ENCODE results near the gene SCAF8.
"Not testable (repeated sequence)": the region's sequence is repeated elsewhere in the genome, so short reads cannot be mapped to it uniquely, and the experiment has no call there.

Gene SCAF8

DNA sequence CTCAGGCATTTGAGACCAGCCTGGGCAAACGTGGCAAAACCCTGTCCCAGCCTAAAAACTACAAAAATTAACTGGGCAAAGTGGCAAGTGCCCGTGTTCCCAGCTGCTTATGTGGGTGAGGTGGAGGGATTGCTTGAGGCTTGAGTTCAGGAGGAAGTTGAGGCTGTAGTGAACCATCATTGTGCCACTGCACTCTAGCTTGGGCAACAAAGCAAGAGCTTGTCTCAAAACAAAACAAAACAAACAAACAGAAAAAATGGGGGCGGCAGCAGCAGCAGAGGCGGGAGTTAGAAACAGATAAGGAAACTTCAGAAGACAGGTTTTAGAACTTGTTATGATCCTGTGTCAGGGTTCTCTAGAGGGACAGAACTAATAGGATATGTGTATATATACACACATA lies 49.0 kb downstream of the SCAF8 start:
- no peak for DNase-seq (ENCODE audit: low spot score)

DNA sequence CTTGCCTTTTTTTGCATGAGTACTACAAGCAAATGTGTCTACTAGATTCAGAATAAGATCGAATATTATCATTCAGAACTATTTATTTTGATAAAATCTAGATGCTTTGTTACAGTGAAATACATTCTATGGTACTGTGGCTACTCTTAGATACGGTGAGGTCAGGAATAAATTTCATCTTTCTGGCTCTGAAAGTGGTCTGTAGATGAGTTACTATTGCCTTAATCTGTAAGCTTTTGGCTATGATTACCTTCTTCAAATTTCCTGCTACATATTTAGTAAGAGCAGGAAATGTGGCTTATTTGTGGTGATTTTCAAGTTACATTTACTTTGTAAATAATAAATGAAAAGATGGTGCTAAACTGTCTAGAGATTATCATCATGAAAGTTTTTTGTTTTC lies 50.0 kb downstream of the SCAF8 start:
- no peak for DNase-seq (ENCODE audit: low spot score)

DNA sequence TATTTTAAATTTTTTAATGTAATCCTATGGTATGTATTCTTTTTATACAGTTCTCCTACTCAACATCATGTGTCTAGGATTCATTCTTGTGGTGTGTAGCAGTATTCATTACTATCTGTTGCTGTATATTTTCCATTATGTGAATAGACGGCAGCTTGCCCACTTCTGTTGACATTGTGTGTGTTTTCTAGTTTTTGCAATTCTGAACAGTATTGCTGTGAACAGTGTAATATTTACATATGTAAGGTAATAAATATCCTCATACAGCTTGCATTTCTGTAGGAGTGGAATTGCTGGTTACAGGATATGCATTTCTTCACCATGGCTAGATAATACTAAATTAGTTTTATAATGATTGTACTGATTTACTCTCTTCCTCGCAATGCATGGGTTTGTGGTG lies 51.9 kb downstream of the SCAF8 start:
- no peak for DNase-seq (ENCODE audit: low spot score)

DNA sequence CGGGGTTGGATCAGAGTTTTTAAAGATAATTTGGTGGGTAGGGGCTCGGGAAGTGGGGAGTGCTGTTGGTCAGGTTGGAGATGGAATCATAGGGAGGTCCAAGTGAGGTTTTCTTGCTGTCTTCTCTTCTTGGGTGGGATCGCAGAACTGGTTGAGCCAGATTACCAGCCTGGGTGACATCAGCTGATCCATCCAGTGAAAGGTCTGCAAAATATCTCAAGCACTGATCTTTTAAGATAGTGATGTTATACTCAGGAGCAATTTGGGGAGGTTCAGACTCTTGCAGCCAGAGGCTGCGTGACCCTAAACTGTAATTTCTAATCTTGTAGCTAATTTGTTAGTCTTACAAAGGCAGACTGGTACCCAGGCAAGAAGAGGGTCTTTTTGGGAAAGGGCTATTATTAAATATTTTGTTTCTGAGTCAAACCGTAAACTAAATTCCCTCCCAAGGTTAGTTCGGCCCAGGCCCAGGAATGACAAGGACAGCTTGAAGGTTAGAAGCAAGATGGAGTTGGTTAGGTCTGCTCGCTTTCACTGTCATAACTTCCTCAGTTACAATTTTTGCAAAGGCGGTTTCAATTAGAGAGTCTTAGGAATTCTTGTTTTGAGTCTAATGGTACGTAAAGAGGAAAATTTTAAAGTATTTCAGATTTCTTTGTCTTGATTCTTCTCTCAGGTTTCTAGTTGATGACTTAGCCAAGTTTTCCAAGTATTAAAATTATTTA lies 53.1 kb downstream of the SCAF8 start:
- DNase-seq (ENCODE audit: low spot score), result no peak

DNA sequence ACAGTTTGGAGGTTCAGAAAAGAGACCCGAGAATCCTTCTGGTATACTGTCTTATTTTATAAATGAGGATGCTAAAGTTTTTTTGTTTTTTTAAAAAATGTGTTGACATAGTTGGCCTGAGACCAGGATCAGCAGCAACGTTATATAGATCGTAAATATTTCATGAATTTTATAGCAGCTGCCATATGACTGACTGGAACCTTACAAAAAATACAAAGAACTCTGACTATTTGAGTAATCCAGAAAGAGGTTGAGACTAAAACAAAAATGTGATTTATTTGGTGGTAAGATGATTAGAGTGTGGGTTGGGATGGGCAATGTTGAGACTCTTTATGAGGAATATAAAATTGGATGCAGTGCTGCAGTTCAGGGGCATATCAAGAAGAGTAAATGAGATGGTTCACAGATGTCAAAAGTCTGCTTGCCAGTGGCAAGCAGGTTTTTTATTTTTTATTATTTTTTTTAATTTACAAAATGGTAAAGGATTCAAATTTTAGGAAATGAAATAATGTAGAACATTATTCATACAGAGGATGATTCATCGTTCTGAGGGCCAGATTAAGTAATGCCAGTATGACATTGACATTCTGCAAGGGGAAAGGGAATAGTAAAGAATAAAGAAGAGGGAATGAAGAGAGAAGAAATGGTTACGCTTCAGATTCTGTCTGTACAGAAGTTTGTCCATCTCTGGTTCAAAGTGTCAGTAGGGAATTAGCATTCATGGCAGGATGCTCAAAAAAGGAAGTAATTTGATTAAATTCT lies 58.5 kb downstream of the SCAF8 start:
- no peak for DNase-seq (ENCODE audit: low spot score)

DNA sequence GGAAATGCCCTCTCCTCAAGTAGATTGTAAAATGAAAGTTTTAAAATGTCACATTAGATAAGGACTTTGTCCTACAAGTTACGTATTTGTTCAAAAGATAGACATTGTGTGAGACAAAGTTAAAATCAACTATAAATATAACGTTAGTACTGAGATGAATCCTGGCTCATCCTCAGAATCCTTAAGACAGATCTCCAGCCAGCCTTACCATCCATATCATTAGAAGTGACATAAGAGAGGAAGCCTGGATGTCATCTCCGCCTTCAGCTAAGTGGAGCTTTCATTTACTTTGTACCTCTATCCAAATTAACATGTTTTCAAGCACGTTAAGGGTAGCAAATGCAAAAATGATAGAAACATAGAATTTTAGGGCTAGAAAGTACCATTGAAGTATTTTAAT lies 59.1 kb downstream of the SCAF8 start:
- no peak for DNase-seq (ENCODE audit: low spot score)

DNA sequence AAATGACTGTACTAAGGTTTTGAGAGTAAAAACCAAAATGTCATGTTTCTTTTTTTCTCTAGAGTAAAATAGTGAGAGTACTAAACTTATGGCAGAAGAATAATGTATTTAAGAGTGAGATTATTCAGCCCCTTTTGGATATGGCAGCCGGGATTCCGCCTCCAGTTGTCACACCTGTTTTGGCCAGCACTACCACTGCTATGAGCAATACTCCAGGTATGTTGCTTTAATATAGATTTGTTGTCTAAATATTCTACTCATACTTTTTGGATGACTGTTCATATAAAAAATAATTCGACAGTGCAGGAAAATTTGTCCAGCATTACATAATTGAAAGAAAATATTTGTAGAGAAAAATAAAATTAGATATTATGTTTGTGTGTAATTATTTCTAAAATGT lies 59.5 kb downstream of the SCAF8 start:
- DNase-seq (ENCODE audit: low spot score), result no peak

DNA sequence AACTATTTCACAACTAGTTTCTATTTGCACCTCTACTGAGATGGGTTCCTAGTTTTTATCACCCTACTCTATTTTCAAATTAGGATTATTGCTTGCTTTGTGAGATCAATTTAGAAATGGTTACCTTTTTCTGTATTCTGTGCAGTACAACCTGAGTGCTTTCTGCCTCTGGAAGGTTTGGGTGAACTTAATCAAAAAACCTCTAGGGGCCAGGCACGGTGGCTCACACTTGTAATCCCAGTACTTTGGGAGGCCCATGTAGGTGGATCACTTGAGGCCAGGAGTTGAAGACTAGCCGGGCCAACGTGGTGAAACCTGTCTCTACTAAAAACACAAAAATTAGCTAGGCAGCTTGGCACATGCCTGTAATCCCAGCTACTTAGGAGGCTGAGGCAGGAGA lies 63.3 kb downstream of the SCAF8 start:
- DNase-seq (ENCODE audit: low spot score), result no peak

DNA sequence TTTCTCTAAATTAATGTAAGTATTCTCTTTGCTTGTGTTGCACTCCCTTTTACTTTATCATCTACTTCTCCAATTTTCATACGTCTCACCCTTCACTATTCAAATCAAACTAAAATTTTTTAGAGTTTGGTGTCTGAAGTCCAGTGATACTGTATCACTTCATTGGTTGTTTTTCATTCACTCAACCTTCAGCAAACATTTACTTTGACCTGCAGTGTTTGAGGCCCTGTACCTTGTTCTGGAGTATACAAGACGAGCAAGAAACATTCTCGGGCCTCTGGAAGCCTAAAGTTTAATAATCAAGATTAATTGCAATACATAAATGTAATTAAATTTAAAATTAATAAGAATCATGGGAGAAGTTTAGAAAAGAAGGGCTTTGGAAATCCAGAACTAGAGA lies 64.6 kb downstream of the SCAF8 start:
- DNase-seq (ENCODE audit: low spot score), result no peak

DNA sequence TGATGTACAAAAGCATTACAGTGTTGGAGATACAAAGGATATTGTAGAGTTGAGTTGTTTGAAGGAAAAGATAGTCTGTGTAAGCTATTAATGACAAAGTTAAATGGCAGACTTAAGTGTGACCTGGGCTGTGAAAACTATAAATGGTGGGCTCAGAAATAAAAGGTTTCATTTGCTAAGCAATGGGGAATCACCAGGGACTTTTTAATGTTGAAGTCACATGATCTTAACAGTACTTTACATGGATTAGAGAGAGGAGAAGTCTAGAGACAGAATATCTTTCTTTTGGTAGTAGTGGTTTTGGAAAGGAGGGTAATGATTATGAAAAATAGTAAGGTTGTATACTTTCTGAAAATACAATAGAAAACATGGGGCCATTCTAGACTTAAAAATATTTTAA lies 67.1 kb downstream of the SCAF8 start:
- DNase-seq (ENCODE audit: low spot score), result no peak

DNA sequence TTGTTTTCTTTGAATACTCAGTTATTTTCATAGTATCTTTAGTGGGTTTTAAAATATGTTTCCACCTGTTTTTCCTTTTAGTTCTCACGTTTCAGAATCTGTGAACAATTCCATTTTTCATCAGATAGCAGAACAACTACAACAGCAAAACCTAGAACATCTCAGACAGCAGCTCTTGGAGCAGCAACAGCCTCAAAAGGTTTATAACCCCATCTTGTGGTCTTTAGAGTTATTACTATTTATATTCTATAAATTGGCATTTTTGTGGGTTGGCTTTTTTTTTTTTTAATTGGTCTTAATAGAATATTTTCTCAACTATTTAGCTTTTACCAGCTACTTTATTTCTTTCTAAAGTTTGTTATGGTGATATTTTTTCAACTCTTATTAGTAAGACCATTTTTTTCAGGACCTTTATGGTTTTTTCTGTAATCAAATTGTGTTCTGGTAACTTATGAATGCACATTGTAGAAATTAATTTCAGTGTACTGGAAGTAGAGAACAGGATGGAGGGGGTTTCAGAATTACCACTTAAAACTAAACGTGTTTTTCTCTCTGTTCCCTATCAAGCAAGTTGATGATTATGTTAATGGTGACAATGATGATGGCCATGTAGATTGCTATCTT lies 72.2 kb downstream of the SCAF8 start:
- DNase-seq (ENCODE audit: low spot score), result peak; percentile 42

DNA sequence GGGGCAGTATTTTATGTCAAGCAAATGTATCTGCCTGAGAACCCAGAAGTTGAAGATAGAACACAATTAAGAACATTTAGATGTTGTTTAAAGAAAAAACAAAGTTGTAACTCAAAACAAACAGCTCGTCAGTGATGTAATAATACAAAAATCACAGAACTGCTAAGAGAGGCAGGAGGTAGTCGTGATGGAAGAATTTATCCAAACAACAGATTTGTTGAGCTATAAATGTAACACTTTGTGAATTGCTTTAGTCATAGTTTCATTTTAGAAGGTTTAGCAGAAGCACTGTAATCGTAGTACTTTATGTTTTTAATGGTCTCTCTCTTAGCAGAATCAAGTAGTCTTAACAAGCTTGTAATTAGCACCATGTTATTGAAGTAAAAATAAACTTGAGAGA lies 73.6 kb downstream of the SCAF8 start:
- DNase-seq (ENCODE audit: low spot score), result no peak

DNA sequence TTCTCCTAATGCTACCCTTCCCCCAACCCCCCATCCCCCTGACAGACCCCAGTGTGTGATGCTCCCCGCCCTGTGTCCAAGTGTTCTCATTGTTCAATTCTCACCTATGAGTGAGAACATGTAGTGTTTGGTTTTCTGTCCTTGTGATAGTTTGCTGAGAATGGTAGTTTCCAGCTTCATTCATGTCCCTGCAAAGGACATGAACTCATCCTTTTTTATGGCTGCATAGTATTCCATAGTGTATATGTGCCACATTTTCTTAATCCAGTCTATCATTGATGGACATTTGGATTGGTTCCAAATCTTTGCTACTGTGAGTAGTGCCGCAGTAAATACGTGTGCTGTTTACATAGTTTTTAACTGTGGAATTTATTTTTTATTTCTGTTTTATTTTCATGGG lies 78.4 kb downstream of the SCAF8 start:
- DNase-seq (ENCODE audit: low spot score), result not testable (repeated sequence)

DNA sequence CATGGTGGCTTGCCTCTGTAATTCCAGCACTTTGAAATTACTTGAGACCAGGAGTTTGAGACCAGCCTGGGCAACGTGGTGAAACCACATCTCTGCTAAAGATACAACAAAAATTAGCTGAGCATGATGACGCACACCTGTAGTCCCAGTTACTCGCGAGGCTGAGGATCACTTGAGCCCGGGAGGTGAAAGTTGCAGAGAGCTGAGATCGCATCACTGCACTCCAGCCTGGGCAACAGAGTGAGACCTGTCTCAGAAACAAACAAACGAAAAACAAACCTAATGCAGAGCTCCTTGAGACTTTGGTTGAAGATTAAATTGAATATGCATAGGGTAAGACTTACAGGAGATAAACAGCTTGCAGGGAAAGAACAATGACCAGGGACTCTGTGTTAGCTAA lies 80.8 kb downstream of the SCAF8 start:
- DNase-seq (ENCODE audit: low spot score), result no peak

DNA sequence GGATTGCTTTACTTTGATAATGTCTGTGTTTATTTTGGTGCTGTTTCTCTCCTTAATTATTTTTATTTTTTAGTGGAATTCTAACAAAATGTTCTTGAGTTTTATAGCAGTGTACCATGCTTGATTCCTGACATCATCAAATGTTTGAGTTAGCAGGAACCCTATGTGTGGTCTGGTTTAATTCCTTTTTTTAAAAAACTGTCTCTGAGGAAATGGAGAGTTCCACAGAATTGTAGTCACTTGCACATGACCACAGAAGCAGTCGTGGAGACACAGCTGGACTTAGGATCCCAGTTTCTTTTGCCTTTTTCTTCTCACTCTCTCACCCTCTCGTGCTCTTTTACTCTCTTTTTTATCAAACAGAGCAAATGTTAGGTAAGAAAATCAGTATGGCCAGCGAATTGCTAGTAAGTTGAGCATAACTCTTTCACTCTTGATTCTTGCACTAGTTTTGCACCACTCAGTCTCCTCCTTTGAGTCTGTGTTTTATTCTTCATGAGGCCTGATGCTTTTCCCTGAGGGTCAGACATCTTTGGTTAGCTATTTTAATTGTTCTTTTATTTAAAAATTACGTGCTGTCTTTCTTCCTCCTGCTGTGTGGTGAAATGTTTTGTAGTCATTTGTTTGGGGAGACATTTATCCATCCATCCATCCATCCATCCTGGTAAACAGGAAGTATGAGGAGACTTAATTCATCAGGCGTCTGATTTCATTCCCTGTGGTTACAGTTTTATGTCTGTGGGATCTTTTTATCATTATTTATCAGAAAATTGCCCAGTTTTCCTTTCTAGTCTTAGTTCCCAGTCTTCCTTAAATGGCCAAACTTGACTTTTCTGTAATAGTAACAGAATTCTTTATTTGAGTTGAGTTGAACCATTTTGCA lies 83.0 kb downstream of the SCAF8 start:
- no peak for DNase-seq (ENCODE audit: low spot score)

DNA sequence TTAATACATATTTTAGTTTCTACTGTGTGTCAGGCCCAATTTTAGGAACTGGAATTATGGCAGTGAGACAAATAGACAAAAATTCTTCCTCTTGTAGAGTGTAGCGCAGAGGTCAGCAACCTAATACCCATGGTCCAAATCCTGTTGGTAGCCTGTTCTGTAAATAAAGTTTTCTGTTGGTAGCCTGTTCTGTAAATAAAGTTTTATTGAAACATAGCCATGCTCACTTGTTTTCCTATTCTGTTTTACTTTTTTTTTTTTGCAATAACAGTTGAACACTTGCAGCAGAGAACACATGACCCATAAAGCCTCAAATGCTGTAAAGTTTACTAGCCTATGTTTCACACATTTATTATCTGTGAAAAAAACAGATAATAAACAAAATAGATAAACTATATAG lies 87.9 kb downstream of the SCAF8 start:
- no peak for DNase-seq (ENCODE audit: low spot score)

DNA sequence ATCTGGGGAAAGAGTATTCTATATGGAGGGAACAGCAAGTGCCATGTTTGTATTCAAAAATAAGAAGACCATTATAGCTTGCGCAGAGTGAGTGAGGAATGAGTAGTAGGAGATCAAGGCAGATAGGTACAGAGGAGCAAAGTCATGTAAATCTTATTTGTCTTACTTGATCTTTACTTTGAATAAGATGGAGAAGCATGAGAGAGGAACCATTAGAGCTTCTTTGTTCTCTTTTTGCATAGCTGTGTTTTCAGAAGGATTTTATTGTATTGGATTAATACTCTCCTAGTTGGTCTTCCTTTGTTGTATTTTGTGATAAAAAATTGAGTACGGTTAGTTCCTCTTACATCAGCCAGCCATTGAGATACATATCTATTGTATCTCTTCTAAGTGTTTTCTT lies 88.4 kb downstream of the SCAF8 start:
- DNase-seq (ENCODE audit: low spot score), result no peak

DNA sequence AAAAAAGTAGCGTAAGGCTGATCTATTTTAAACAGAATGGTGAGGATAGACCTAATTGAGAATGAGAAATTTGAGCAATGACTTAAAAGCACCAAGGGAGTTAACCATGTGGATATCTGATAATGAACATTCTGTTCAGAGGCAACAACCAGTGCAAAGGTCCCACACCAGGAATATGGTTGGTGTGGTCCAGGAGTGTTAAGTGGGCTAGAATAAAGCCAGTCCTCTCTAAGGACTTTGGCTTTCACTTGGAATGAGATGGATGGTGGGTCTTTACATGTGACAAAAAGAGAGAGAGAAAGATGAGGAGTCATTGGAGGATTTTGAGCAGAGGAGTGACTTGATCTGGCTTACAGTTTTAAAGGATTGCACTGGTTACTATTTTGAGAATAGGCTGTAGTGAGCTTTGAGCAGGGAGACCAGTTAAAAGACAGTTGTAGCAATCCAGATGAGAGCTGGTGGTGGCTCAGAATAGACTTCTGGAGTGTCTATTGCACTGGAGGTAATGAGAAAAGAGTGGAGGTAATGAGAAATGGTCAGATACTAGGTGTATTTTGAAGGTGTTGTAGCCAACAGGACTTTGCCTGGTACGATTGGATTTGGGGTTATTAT lies 89.8 kb downstream of the SCAF8 start:
- DNase-seq (ENCODE audit: low spot score), result no peak

DNA sequence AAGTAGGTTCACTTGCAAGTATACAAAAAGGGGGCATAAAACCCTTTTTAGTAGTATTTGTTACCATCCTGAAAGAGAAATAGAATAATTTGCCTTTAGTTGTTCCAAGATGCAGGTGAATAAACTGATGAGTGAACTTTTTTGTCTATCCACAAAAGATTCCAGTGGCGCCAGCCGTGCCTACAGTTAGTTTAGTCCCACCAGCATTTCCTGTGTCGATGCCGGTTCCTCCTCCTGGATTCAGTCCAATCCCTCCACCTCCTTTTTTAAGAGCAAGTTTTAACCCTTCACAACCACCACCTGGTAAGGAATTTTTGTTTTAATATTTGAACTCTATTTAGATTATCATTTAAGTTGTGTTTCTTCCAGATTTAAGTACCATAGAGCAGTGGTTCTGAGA lies 90.9 kb downstream of the SCAF8 start:
- no peak for DNase-seq (ENCODE audit: low spot score)

DNA sequence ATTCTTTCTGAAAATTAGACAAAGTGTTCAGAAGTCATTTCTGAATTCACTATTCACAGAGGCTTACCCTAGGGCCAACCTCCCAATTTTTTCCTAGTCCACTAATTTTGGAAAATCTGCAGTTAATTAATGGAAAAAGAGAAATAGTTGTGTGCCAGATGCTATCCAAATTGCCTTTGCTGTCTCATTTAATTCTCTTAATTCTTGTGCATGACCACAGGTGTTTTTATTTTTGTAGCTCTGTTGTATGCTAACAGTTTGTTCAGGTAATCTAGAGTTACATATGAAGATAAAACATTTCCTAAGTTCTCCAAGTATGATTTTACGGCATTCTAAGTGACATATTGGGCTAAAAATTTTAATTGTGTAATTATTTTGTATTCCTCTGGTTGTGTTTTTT lies 96.8 kb downstream of the SCAF8 start:
- DNase-seq (ENCODE audit: low spot score), result no peak

DNA sequence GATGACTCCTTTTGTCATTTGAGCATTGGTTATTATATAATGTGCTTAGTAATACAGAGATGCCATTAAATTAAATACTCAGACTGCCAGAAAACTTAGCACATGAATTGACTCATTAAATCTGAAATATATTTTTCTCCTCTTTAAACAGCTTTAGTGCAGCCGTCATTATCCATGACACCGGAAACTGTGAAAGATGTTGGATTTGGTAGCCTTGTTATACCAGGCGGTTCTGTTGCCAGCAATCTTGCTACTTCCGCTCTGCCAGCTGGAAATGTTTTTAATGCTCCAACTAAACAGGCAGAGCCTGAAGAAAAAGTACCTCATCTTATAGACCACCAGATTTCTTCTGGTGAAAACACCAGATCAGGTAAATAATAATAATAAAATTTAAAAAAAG lies 97.6 kb downstream of the SCAF8 start:
- peak; percentile 26 for DNase-seq (ENCODE audit: low spot score)

DNA sequence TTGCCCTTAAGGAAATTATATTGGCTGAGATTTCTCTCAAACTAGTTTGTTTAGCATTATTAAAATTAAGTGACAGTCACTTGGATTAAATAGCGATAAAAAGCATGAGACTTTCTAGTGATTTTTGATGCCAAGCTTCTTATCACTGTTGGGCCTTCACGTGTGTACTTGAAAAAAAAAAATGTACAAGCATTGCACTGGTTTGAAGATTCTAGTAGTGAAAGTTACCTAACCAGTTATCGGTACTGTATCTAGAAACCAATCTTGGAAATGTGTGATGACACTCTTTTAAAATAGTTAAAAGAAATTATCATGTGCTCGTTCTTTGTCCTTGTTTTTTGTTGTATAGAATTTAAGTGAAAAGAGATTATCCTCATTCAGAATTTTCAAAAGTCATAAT lies 102.1 kb downstream of the SCAF8 start:
- DNase-seq (ENCODE audit: low spot score), result no peak

Measured in Ammon's horn (tissue), 1 donor.